Prostate gland (tissue), 2 donors: Measurements from ENCODE around the gene ANTKMT. TPM values are rescaled to one million over a fixed set of nuclear protein-coding genes. Genes with fewer than 3 reads are reported as not detected.
"Not testable (repeated sequence)": the region's sequence is repeated elsewhere in the genome, so short reads cannot be mapped to it uniquely, and the experiment has no call there.

ENCODE experiments used
- DNase-seq: peaks from one replicate; pipeline ENCODE4 v3.0.0-alpha.2; 2019; ENCODE audit warnings: low spot score
- H3K27ac ChIP-seq, 2 donors: fragments of 200-600 bp; sonication (generic); 2 replicates each; pipeline ENCODE4 v1.5.1; 2017 to 2019
- H3K27me3 ChIP-seq: fragments of 200-600 bp; sonication (generic); replicated peaks from 2 replicates; pipeline ENCODE4 v1.5.1; 2019; ENCODE audit not compliant: insufficient read depth
- H3K36me3 ChIP-seq, 2 donors: fragments of 200-600 bp; sonication (generic); 1 replicate in 1 of 2; 2 replicates in 1 of 2; pipeline versions ENCODE4 v1.5.1 to v1.8.1; 2017 to 2019
- H3K4me1 ChIP-seq: fragments of 200-600 bp; sonication (generic); replicated peaks from 2 replicates; pipeline ENCODE4 v1.5.1; 2019
- H3K4me3 ChIP-seq, 2 donors: fragments of 200-600 bp; sonication (generic); 2 replicates each; pipeline ENCODE4 v1.5.1; 2017 to 2019
- H3K9me3 ChIP-seq: fragments of 200-600 bp; sonication (generic); 2 replicates; pipeline ENCODE4 v1.5.1; 2017
- CTCF ChIP-seq, 4 experiments: fragments of 200-600 bp in 2 of 4; fragments of 450-650 bp in 2 of 4; sonication (generic) in 2 of 4; IDR thresholded peaks; 1 replicate in 3 of 4; 2 replicates in 1 of 4; pipeline ENCODE4 v1.5.1; 2016 to 2019; ENCODE audit warnings: antibody characterized with exemption in 4 of 4, mild to moderate bottlenecking in 2 of 4, moderate library complexity in 2 of 4
- POLR2A ChIP-seq: fragments of 450-650 bp; IDR thresholded peaks from one replicate; pipeline ENCODE4 v1.6.1; 2016; ENCODE audit warnings: antibody characterized with exemption, mild to moderate bottlenecking
- POLR2AphosphoS5 ChIP-seq: sonication (generic); formaldehyde crosslinking; IDR thresholded peaks from one replicate; pipeline ENCODE4 v1.6.1; 2017; ENCODE audit warnings: antibody characterized with exemption
- WGBS: methylation state at CpG from one replicate; pipeline ENCODE4 v1.1.5; 2018; 5-methylcytosine and 5-hydroxymethylcytosine counted together
- intact Hi-C: fragments of 100-400 bp; cut with DNase I; formaldehyde crosslinking; loops from one replicate; pipeline ENCODE4 v1.14.2; 2022
- total RNA-seq, 2 donors: library from RNA; depleted of rRNA; stranded (reverse); fragments of >200 nt; gene quantifications; one replicate each; pipeline ENCODE4 v1.1.0, GENCODE V29; 2016

The ANTKMT gene
- total RNA-seq, 2 donors from 2014 or later: 55.3 to 73.1 TPM

DNA sequence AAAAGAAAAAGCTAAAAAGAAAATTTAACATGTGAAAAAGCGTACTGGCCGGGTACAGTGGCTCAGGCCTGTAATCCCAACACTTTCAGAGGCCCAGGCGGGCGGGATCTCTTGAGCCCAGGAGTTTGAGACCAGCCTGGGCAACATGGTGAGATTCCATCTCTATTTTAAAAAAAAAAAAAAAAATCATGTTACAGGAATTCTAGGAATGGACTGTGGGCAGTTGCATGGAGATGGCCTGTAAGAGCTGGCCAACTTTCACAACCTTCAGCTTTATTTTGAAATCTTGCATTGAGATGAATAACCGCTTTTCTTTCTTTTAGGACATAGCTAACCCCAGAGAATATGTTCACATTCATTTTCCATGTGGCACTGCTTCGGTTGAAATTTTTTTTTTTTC, 28.1 kb downstream of the ANTKMT start:
- intact Hi-C loops: no loop called here
- 74% methylated on average over 6 of the region's 6 CpGs for WGBS

DNA sequence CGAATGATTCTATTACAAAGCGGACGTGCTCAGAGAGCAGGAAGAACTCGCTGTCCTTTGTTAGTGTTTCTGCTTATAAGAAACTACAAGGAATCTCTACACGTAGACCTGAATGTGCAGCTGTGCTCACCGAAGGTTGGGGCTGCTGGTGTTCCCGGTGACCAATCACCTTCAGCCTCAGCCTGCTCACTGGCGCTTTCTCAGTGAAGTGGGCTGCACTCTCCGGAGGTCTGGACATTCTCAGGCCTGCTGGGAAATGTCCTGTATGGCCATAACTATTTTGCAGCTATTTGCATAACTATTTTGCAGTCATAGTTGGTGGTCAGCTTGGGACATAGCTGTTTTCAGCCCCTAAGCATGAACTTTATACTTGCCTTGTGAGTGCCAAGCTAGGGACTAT, 29.5 kb downstream of the ANTKMT start:
- Histone ChIP-seq H3K27me3 (no peaks in the 10 kb centered on the region), H3K9me3 (no peaks in the 10 kb centered on the region), H3K36me3 (no peaks in the 10 kb centered on the region), H3K27ac (no peak overlapping the region), H3K4me3 (no peak overlapping the region), H3K4me1 (no peaks in the 10 kb centered on the region)
- TF ChIP-seq CTCF (IDR thresholded peaks at IDR 0.05) (no peak), POLR2A (no peak), POLR2AphosphoS5 (no peak)
- 56% methylated on average over 9 of the region's 9 CpGs for WGBS
- intact Hi-C loops: no loop called here
- no peak for DNase-seq

More for the DNA sequence above, 28.1 kb downstream of the ANTKMT start:
- no peaks in the 10 kb centered on the region for H3K9me3 ChIP-seq
- H3K27me3 ChIP-seq: no peaks in the 10 kb centered on the region
- no peaks in the 10 kb centered on the region for H3K4me1 ChIP-seq
- H3K36me3 ChIP-seq: no peaks in the 10 kb centered on the region
- TF ChIP-seq POLR2AphosphoS5 (no peak), CTCF (IDR thresholded peaks at IDR 0.05) (no peak), POLR2A (no peak)
- no peak overlapping the region for H3K27ac ChIP-seq
- no peak for DNase-seq
- H3K4me3 ChIP-seq: no peak overlapping the region

DNA sequence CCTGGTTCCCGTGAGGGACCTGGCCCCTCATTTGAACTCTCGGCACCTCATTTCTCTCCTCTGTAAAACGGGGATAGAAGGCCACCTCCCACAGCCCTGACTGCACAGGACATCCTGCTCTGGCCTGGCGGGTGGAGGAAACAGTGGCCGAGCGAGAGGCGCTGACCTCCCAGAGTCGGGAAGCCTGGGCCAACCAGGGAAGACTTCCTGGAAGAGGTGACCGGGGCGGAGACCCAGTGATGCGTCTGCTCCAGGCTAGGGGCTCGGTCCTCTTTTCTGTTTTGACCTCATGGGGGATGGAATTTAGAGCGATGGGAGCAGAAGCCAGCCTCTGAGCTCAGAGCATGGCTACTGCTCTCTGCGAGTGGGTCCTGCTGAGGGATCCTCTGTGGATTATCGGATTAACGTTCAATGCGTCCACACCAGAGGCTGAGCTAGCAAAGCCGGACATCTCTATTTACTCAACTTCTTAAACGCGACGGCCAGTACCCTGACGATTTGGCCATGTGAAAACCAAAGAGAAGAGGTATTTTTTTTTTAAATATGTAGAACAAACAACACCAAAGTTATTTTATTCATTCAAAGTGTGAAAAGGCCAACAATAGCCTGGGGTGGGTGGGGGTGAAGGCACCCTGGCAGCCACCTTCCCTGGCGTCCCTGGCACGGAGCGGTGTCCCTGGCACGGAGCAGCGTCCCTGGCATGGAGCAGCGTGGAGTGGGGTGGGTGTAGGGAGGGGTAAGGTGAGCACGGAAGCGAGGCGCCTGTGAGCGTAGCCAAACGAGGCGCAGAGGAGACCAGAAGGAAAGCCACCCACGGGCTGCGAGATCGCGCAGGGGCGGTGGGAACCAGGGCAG, 30.4 kb downstream of the ANTKMT start:
- Histone ChIP-seq H3K4me3 (no peak overlapping the region), H3K27me3 (no peaks in the 10 kb centered on the region), H3K27ac (peak overlapping the region in 1 of 2 donors; percentile 36), H3K4me1 (no peaks in the 10 kb centered on the region), H3K36me3 (no peaks in the 10 kb centered on the region), H3K9me3 (no peaks in the 10 kb centered on the region)
- intact Hi-C loops: no loop called here
- DNase-seq: no peak
- TF ChIP-seq CTCF (IDR thresholded peaks at IDR 0.05): no peak
- no peak for TF ChIP-seq POLR2AphosphoS5
- TF ChIP-seq POLR2A: no peak
- WGBS: 46% methylated on average over 37 of the region's 39 CpGs

DNA sequence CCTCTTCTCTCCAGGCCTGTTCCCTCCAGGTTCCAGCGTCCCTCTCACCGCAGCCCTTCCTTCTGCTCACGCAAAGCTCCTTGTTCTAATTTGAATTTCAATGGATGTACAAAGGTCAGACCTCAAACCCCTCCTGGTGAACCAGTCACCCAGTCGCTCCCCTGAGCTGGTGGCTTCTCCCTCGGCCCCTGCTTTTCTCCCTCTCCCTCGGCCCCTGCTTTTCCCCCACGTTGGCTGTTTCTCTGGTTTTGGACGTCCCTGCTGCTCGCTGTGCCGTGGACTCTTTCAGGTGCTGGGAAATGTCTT, 31.0 kb downstream of the ANTKMT start:
- no peak overlapping the region for H3K4me3 ChIP-seq
- H3K9me3 ChIP-seq: no peaks in the 10 kb centered on the region
- peak overlapping the region in 1 of 2 donors; percentile 36 for H3K27ac ChIP-seq
- TF ChIP-seq POLR2A: no peak
- no peak for TF ChIP-seq CTCF (IDR thresholded peaks at IDR 0.05)
- TF ChIP-seq POLR2AphosphoS5: no peak
- WGBS: 26% methylated on average over 10 of the region's 10 CpGs
- intact Hi-C loops: no loop called here
- no peaks in the 10 kb centered on the region for H3K27me3 ChIP-seq
- no peak for DNase-seq
- no peaks in the 10 kb centered on the region for H3K36me3 ChIP-seq
- no peaks in the 10 kb centered on the region for H3K4me1 ChIP-seq

DNA sequence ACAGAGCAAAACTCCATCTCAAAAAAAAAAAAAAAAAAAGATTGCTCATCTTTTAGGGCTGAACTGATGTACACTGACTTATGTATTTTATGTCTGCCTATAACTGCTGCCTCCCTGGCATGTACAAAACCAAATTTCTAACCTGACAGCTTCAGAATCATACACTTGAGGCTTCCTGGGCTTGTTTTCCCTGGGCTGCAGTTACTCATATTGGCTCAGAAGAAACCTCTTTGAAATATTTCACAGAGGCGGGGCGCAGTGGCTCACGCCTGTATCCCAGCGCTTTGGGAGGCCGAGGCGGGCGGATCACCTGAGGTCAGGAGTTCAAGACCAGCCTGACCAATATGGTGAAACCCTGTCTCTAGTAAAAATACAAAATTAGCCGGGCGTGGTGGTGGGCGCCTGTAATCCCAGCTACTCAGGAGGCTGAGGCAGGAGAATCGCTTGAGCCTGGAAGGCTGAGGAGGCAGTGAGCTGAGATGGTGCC, 33.2 kb downstream of the ANTKMT start:
- H3K27ac ChIP-seq, H3K4me3 ChIP-seq, H3K9me3 ChIP-seq, H3K4me1 ChIP-seq, intact Hi-C loops, H3K36me3 ChIP-seq, DNase-seq, H3K27me3 ChIP-seq: not testable (repeated sequence)
- WGBS: 86% methylated on average over 11 of the region's 11 CpGs
